ENCODE data around the gene PTPN9. TPM values are rescaled to one million over a fixed set of nuclear protein-coding genes. Genes with fewer than 3 reads are reported as not detected.

Gene PTPN9
- total and polyA plus RNA-seq, 2 of the 13 experiments (the other 11 are each of a cell fraction or from before 2014, with no cell fraction given) = 16.6 to 19.9 TPM

GRCh38 chr15:75455982-75456531 lies 123.1 kb downstream of the PTPN9 start (continued):
- TF ChIP-seq HNF1A (IDR thresholded peaks at IDR 0.05; ENCODE audit: low read depth) (no peak), HNF1A (CRISPR knock-in tag; IDR thresholded peaks at IDR 0.05; ENCODE audit: borderline replicate concordance) (no peak), XRCC5 (optimal IDR thresholded peaks at IDR 0.05; ENCODE audit: low read length) (no peak), CREM (IDR thresholded peaks at IDR 0.05) (peak; percentile 49; the same call in 1 of the 2 replicates), CREM (CRISPR knock-in tag; IDR thresholded peaks at IDR 0.05) (no peak), RBM39 (IDR thresholded peaks at IDR 0.05; ENCODE audit: low read depth, low read length, poor library complexity, severe bottlenecking) (peak; percentile 22), ZGPAT (CRISPR knock-in tag; IDR thresholded peaks at IDR 0.05) (no peak), NRL (CRISPR knock-in tag; IDR thresholded peaks at IDR 0.05; ENCODE audit: borderline replicate concordance) (peak; percentile 43; the same call in 1 of the 2 replicates), SALL2 (CRISPR knock-in tag; IDR thresholded peaks at IDR 0.05) (peak; percentile 34; the same call in 1 of the 2 replicates), ZNF513 (CRISPR knock-in tag; conservative IDR thresholded peaks at IDR 0.05) (0 out of 2 replicates have a peak, but pooled peaks have one; percentile 21), TEAD3 (CRISPR knock-in tag; optimal IDR thresholded peaks at IDR 0.05; ENCODE audit: borderline replicate concordance) (peak; percentile 9), ZNF276 (CRISPR knock-in tag; IDR thresholded peaks at IDR 0.05; ENCODE audit: low read depth) (no peak), POGK (CRISPR knock-in tag; conservative IDR thresholded peaks at IDR 0.05) (0 out of 2 replicates have a peak, but pooled peaks have one; percentile 6), TAF1 (CRISPR knock-in tag; IDR thresholded peaks at IDR 0.05) (peak; percentile 32; the same call in 1 of the 2 replicates), FOXA3 (CRISPR knock-in tag; IDR thresholded peaks at IDR 0.05) (0 out of 2 replicates have a peak, but pooled peaks have one; percentile 31), ZNF337 (CRISPR knock-in tag; IDR thresholded peaks at IDR 0.05; ENCODE audit: borderline replicate concordance, low read depth) (no peak), ZBTB25 (CRISPR knock-in tag; IDR thresholded peaks at IDR 0.05) (no peak)

All from HepG2 (cell line).